Fibroblast of lung (primary cell): ENCODE data around the gene ZNF148. TPM values are rescaled to one million over a fixed set of nuclear protein-coding genes. Genes with fewer than 3 reads are reported as not detected.

ENCODE experiments used
- DNase-seq, 2 donors: peaks; one replicate each; pipeline versions ENCODE4 v3.0.0 to v3.0.0-alpha.2; 2010; ENCODE audit warnings: low read depth in 2 of 2
- H2AFZ ChIP-seq: 2 replicates; pipeline ENCODE4 v1.5.1; 2012; ENCODE audit warnings: low read length, control low read depth, inconsistent platforms
- H3K27ac ChIP-seq: 2 replicates; pipeline ENCODE4 v1.5.1; 2011; ENCODE audit warnings: low read length, control low read depth; ENCODE audit not compliant: insufficient read depth
- H3K27me3 ChIP-seq: 2 replicates; pipeline ENCODE4 v1.5.1; 2011; ENCODE audit warnings: mild to moderate bottlenecking, low read length; ENCODE audit not compliant: control insufficient read depth, insufficient read depth
- H3K36me3 ChIP-seq: 2 replicates; pipeline ENCODE4 v1.5.1; 2011; ENCODE audit warnings: low read length; ENCODE audit not compliant: control insufficient read depth, insufficient read depth
- H3K4me1 ChIP-seq: 2 replicates; pipeline ENCODE4 v1.5.1; 2011; ENCODE audit warnings: low read length; ENCODE audit not compliant: control insufficient read depth, insufficient read depth; ENCODE audit errors: extremely low read depth
- H3K4me2 ChIP-seq: 2 replicates; pipeline ENCODE4 v1.5.1; 2011; ENCODE audit warnings: low read length, control low read depth; ENCODE audit not compliant: insufficient read depth; ENCODE audit errors: extremely low read depth
- H3K4me3 ChIP-seq, 4 experiments: fragments of 200-600 bp in 1 of 4; sonication (generic) in 1 of 4; replicated peaks in 1 of 4; 2 replicates each; pipeline ENCODE4 v1.5.1; 2011 to 2016; ENCODE audit warnings: low read length in 4 of 4, low read depth in 3 of 4, mild to moderate bottlenecking in 3 of 4, control low read depth in 2 of 4, inconsistent platforms in 1 of 4, mixed read lengths in 1 of 4; ENCODE audit not compliant: insufficient read depth in 1 of 4; ENCODE audit errors: control extremely low read depth in 1 of 4
- H3K79me2 ChIP-seq: 2 replicates; pipeline ENCODE4 v1.5.1; 2012; ENCODE audit warnings: mild to moderate bottlenecking, low read length, inconsistent platforms; ENCODE audit not compliant: control insufficient read depth, insufficient read depth
- H3K9ac ChIP-seq: 2 replicates; pipeline ENCODE4 v1.5.1; 2011; ENCODE audit warnings: mild to moderate bottlenecking, low read length, control low read depth; ENCODE audit not compliant: insufficient read depth
- H3K9me3 ChIP-seq: 2 replicates; pipeline ENCODE4 v1.5.1; 2012; ENCODE audit warnings: low read depth, low read length; ENCODE audit not compliant: control insufficient read depth, insufficient read depth
- H4K20me1 ChIP-seq: 2 replicates; pipeline ENCODE4 v1.5.1; 2011; ENCODE audit warnings: low read length; ENCODE audit not compliant: control insufficient read depth, insufficient read depth; ENCODE audit errors: extremely low read depth
- EZH2 ChIP-seq: IDR thresholded peaks from 2 replicates; pipeline ENCODE4 v1.5.1; 2012; ENCODE audit warnings: low read length, control low read depth, mild to moderate bottlenecking; ENCODE audit errors: missing control alignments
- polyA plus RNA-seq, 2 donors: library from polyadenylated mRNA; depleted of rRNA in 1 of 2; stranded (reverse) in 1 of 2; unstranded in 1 of 2; fragments of >200 nt; gene quantifications; 2 replicates each; pipeline ENCODE4 v1.2.1, GENCODE V29; 2011 to 2012; ENCODE audit warnings: missing spikeins in 1 of 2
- total RNA-seq: library from RNA; depleted of rRNA; stranded (reverse); fragments of >200 nt; gene quantifications from 2 replicates; pipeline ENCODE4 v1.2.1, GENCODE V29; 2014
- TF ChIP-seq, protein P1 (sequence below), 2 donors: IDR thresholded peaks in 1 of 2; conservative IDR thresholded peaks in 1 of 2; 1 replicate in 1 of 2; 2 replicates in 1 of 2; pipeline ENCODE4 v1.5.1; 2011 to 2012; ENCODE audit warnings: low read length in 2 of 2, control low read depth in 1 of 2, inconsistent platforms in 1 of 2, low read depth in 1 of 2, mild to moderate bottlenecking in 1 of 2

Gene ZNF148
- total and polyA plus RNA-seq, 2 donors (not counting 1 experiment from before 2014, with no cell fraction given) = 37.7 to 41.3 TPM

DNA sequence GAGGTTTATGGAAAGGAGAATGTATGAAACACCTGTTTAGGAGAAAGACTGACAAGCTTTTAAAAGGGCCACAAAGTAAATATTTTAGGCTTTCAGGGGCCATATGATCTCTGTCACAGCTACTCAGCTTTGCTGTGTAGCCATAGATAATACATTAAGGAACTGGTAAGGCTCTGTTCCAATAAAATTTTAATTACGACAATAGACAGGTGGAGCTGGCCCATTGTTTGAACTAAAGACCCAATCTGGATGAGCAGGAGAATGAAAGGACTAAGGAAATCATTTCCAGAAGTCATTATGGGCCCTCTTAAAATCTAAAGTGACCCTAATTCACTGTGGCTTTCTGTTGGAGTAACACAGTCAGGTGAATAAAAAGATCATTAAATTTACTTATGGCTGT is 114.1 kb downstream of the ZNF148 start:
- Histone ChIP-seq H3K4me3 (no peak overlapping the region), H3K79me2 (no peaks in the 10 kb centered on the region), H3K4me2 (no peak overlapping the region), H3K27ac (no peak overlapping the region), H3K9me3 (no peaks in the 10 kb centered on the region), H3K36me3 (no peaks in the 10 kb centered on the region), H3K4me1 (no peaks in the 10 kb centered on the region), H2AFZ (no peak overlapping the region), H3K9ac (no peak overlapping the region), H4K20me1 (no peaks in the 10 kb centered on the region), H3K27me3 (no peaks in the 10 kb centered on the region)
- DNase-seq = no peak
- no peak for TF ChIP-seq EZH2
- TF ChIP-seq, protein P1, sequence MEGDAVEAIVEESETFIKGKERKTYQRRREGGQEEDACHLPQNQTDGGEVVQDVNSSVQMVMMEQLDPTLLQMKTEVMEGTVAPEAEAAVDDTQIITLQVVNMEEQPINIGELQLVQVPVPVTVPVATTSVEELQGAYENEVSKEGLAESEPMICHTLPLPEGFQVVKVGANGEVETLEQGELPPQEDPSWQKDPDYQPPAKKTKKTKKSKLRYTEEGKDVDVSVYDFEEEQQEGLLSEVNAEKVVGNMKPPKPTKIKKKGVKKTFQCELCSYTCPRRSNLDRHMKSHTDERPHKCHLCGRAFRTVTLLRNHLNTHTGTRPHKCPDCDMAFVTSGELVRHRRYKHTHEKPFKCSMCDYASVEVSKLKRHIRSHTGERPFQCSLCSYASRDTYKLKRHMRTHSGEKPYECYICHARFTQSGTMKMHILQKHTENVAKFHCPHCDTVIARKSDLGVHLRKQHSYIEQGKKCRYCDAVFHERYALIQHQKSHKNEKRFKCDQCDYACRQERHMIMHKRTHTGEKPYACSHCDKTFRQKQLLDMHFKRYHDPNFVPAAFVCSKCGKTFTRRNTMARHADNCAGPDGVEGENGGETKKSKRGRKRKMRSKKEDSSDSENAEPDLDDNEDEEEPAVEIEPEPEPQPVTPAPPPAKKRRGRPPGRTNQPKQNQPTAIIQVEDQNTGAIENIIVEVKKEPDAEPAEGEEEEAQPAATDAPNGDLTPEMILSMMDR (conservative IDR thresholded peaks at IDR 0.05 in 1 of 2, IDR thresholded peaks at IDR 0.05 in 1 of 2; ENCODE audit: low read depth in 1 of 2, low read length in 2 of 2) = no peak

GRCh38 chr3:125260158-125260557 is 115.0 kb downstream of the ZNF148 start:
- Histone ChIP-seq H3K4me3 (no peak overlapping the region), H3K4me2 (no peak overlapping the region), H4K20me1 (no peaks in the 10 kb centered on the region), H3K27ac (no peak overlapping the region), H2AFZ (no peak overlapping the region), H3K27me3 (no peaks in the 10 kb centered on the region), H3K79me2 (no peaks in the 10 kb centered on the region), H3K36me3 (no peaks in the 10 kb centered on the region), H3K9ac (no peak overlapping the region), H3K4me1 (no peaks in the 10 kb centered on the region), H3K9me3 (no peaks in the 10 kb centered on the region)
- TF ChIP-seq EZH2 = no peak
- TF ChIP-seq, protein P1 (conservative IDR thresholded peaks at IDR 0.05 in 1 of 2, IDR thresholded peaks at IDR 0.05 in 1 of 2; ENCODE audit: low read depth in 1 of 2, low read length in 2 of 2) = no peak
- no peak for DNase-seq

DNA sequence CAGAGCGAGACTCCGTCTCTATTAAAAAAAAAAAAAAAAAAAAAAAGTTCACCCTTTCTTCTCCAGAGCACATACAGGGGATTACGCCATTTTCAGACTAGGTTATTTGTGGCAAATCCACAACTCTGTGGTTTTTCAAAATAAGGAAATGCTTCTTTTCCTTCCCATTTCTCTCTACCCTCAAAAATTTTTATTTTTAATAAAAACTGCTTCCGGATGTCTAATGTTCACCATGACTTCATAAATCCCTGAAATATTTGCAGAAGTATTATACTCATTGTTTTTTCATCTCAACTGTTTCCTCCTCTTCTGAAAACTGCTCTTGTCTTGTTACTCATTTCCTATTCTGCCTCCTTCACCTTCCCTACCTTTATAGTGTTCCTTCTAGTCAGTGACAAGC is 117.6 kb downstream of the ZNF148 start:
- TF ChIP-seq, protein P1 (conservative IDR thresholded peaks at IDR 0.05 in 1 of 2, IDR thresholded peaks at IDR 0.05 in 1 of 2; ENCODE audit: low read depth in 1 of 2, low read length in 2 of 2) = no peak
- no peak for TF ChIP-seq EZH2
- H2AFZ ChIP-seq = no peak overlapping the region
- no peak overlapping the region for H3K27ac ChIP-seq
- no peak for DNase-seq
- H3K9me3 ChIP-seq = no peaks in the 10 kb centered on the region
- H3K9ac ChIP-seq = no peak overlapping the region
- H3K27me3 ChIP-seq = no peaks in the 10 kb centered on the region
- H4K20me1 ChIP-seq = no peaks in the 10 kb centered on the region
- H3K36me3 ChIP-seq = no peaks in the 10 kb centered on the region
- H3K79me2 ChIP-seq = no peaks in the 10 kb centered on the region
- no peak overlapping the region for H3K4me3 ChIP-seq
- H3K4me1 ChIP-seq = no peaks in the 10 kb centered on the region
- H3K4me2 ChIP-seq = no peak overlapping the region
